SK-N-SH (cell line): Measurements from ENCODE around the gene CDH22. TPM values are rescaled to one million over a fixed set of nuclear protein-coding genes. Genes with fewer than 3 reads are reported as not detected.
A peak's percentile ranks its signal among the peaks of the same experiment; 100 is the strongest.

Experiments used
- CTCF ChIA-PET: fragments of 300-600, 350-600 bp; formaldehyde crosslinking; extraction: SDS; loops from one replicate; lab custom pipeline; 2021; lab: Yijun Ruan, JAX
- POLR2A ChIA-PET: fragments of 350-600 bp; sonication (Branson Sonifier 250); formaldehyde crosslinking; extraction: SDS; loops from one replicate; lab custom pipeline; 2020; ENCODE audit warnings: antibody characterized with exemption, inconsistent platforms; lab: Yijun Ruan, JAX
- DNase-seq: peaks from one replicate; pipeline ENCODE4 v3.0.0; 2012
- H2AFZ ChIP-seq: fragments of 200-600 bp; sonication (generic); 2 replicates; pipeline ENCODE4 v1.8.1; 2016; ENCODE audit warnings: antibody characterized with exemption, mild to moderate bottlenecking, low read depth
- H3F3A ChIP-seq: fragments of 200-600 bp; sonication (generic); replicated peaks from 2 replicates; pipeline ENCODE3; 2016; ENCODE audit warnings: antibody characterized with exemption, mild to moderate bottlenecking; ENCODE audit not compliant: insufficient read depth
- H3K27ac ChIP-seq, 2 experiments: fragments of 200-500 bp in 1 of 2; fragments of 200-600 bp in 1 of 2; sonication (Bioruptor generic) in 1 of 2; sonication (generic), shearing (Covaris generic) in 1 of 2; 2 replicates each; pipeline versions ENCODE4 v1.5.1 to v1.6.1; 2014 to 2016; ENCODE audit warnings: low read depth in 2 of 2, inconsistent platforms in 1 of 2, low read length in 1 of 2, mild to moderate bottlenecking in 1 of 2, mixed read lengths in 1 of 2
- H3K27me3 ChIP-seq: fragments of 200-600 bp; sonication (generic), shearing (Covaris generic); 2 replicates; pipeline ENCODE4 v1.6.1; 2016; ENCODE audit warnings: mixed run types; ENCODE audit not compliant: insufficient read depth
- H3K36me3 ChIP-seq, 2 experiments: fragments of 200-500 bp in 1 of 2; fragments of 200-600 bp in 1 of 2; sonication (Bioruptor generic) in 1 of 2; sonication (generic) in 1 of 2; replicated peaks in 1 of 2; 2 replicates each; pipeline versions ENCODE3 to v1.5.1; 2014 to 2016; ENCODE audit warnings: low read length in 1 of 2, mild to moderate bottlenecking in 1 of 2; ENCODE audit not compliant: insufficient read depth in 2 of 2, control insufficient read depth in 1 of 2
- H3K4me1 ChIP-seq, 2 experiments: fragments of 200-500 bp in 1 of 2; fragments of 200-600 bp in 1 of 2; sonication (Bioruptor generic) in 1 of 2; sonication (generic), shearing (Covaris generic) in 1 of 2; 2 replicates each; pipeline versions ENCODE4 v1.5.1 to v1.6.1; 2014 to 2016; ENCODE audit warnings: low read depth in 1 of 2, low read length in 1 of 2, mixed run types in 1 of 2; ENCODE audit not compliant: insufficient read depth in 2 of 2, control insufficient read depth in 1 of 2
- H3K4me2 ChIP-seq: fragments of 200-600 bp; sonication (generic), shearing (Covaris generic); 2 replicates; pipeline ENCODE4 v1.6.1; 2017; ENCODE audit warnings: mixed run types
- H3K4me3 ChIP-seq, 2 experiments: fragments of 200-500 bp in 1 of 2; fragments of 200-600 bp in 1 of 2; sonication (Bioruptor generic) in 1 of 2; sonication (generic), shearing (Covaris generic) in 1 of 2; 2 replicates each; pipeline versions ENCODE4 v1.5.1 to v1.8.1; 2014 to 2016; ENCODE audit warnings: low read depth in 2 of 2, inconsistent platforms in 1 of 2, low read length in 1 of 2, mild to moderate bottlenecking in 1 of 2, mixed read lengths in 1 of 2, moderate library complexity in 1 of 2
- H3K79me2 ChIP-seq: fragments of 200-600 bp; sonication (generic); 2 replicates; pipeline ENCODE4 v1.8.1; 2017; ENCODE audit warnings: mild to moderate bottlenecking; ENCODE audit not compliant: insufficient read depth
- H3K9ac ChIP-seq: fragments of 200-600 bp; sonication (generic); 2 replicates; pipeline ENCODE4 v1.6.1; 2017; ENCODE audit warnings: mixed run types
- H3K9me2 ChIP-seq: fragments of 200-600 bp; sonication (generic); 2 replicates; pipeline ENCODE4 v1.6.1; 2017; ENCODE audit warnings: mixed run types
- H3K9me3 ChIP-seq: fragments of 200-600 bp; sonication (generic); 2 replicates; pipeline ENCODE4 v1.6.1; 2017; ENCODE audit warnings: mixed run types, mild to moderate bottlenecking, moderate library complexity
- H4K20me1 ChIP-seq: fragments of 200-600 bp; sonication (generic); 2 replicates; pipeline ENCODE4 v1.6.1; 2017; ENCODE audit warnings: mild to moderate bottlenecking, mixed run types; ENCODE audit not compliant: insufficient read depth
- CHD2 ChIP-seq: fragments of 150-350 bp; IDR thresholded peaks from 2 replicates; pipeline ENCODE4 v1.6.1; 2018; ENCODE audit warnings: low read length; ENCODE audit not compliant: partially characterized antibody
- ELF1 ChIP-seq: IDR thresholded peaks from 2 replicates; pipeline ENCODE4 v1.4.0; 2012
- EP300 ChIP-seq, 2 experiments: IDR thresholded peaks; 2 replicates each; pipeline versions ENCODE4 v1.4.0 to v1.6.1; 2012; ENCODE audit warnings: borderline replicate concordance in 1 of 2, low read depth in 1 of 2, low read length in 1 of 2
- FOSL2 ChIP-seq: IDR thresholded peaks from 2 replicates; pipeline ENCODE4 v1.4.0; 2012; ENCODE audit warnings: low read depth, mild to moderate bottlenecking, moderate library complexity, borderline replicate concordance
- FOXJ3 ChIP-seq: sonication (generic); formaldehyde crosslinking; IDR thresholded peaks from 2 replicates; pipeline ENCODE4 v1.5.1; 2020; ENCODE audit warnings: mild to moderate bottlenecking, missing genetic modification reagents
- FOXM1 ChIP-seq: IDR thresholded peaks from 2 replicates; pipeline ENCODE4 v1.4.0; 2012; ENCODE audit warnings: low read depth, mild to moderate bottlenecking
- GABPA ChIP-seq: IDR thresholded peaks from 2 replicates; pipeline ENCODE4 v1.4.0; 2012; ENCODE audit warnings: low read depth, mild to moderate bottlenecking
- GATA2 ChIP-seq: sonication (generic); formaldehyde crosslinking; IDR thresholded peaks from 2 replicates; pipeline ENCODE4 v1.5.0; 2020; ENCODE audit warnings: mild to moderate bottlenecking, missing genetic modification reagents
- JUND ChIP-seq: IDR thresholded peaks from 2 replicates; pipeline ENCODE4 v1.4.0; 2012
- MAX ChIP-seq: IDR thresholded peaks from 2 replicates; pipeline ENCODE4 v1.4.0; 2012; ENCODE audit warnings: low read depth
- MXI1 ChIP-seq: IDR thresholded peaks from 2 replicates; pipeline ENCODE4 v1.6.1; 2012; ENCODE audit warnings: mild to moderate bottlenecking, low read depth, low read length, improper control_type of control experiment
- NFIC ChIP-seq: IDR thresholded peaks from 2 replicates; pipeline ENCODE4 v1.4.0; 2012; ENCODE audit warnings: borderline replicate concordance
- NRF1 ChIP-seq: IDR thresholded peaks from 2 replicates; pipeline ENCODE4 v1.6.1; 2012; ENCODE audit warnings: low read depth, mild to moderate bottlenecking, low read length
- RAD21 ChIP-seq: IDR thresholded peaks from 2 replicates; pipeline ENCODE4 v1.6.1; 2012; ENCODE audit warnings: mild to moderate bottlenecking, low read length
- RCOR1 ChIP-seq: fragments of 150-350 bp; IDR thresholded peaks from 2 replicates; pipeline ENCODE4 v1.6.1; 2017; ENCODE audit warnings: antibody characterized with exemption, low read length
- REST ChIP-seq: IDR thresholded peaks from 2 replicates; pipeline ENCODE4 v1.6.1; 2012; ENCODE audit warnings: mild to moderate bottlenecking, low read depth, low read length, moderate library complexity
- RFX5 ChIP-seq: IDR thresholded peaks from 2 replicates; pipeline ENCODE4 v1.6.1; 2012; ENCODE audit warnings: mild to moderate bottlenecking, improper control_type of control experiment, low read length
- RXRA ChIP-seq: IDR thresholded peaks from 2 replicates; pipeline ENCODE4 v1.4.0; 2012; ENCODE audit warnings: low read depth, mild to moderate bottlenecking, borderline replicate concordance
- SIN3A ChIP-seq: IDR thresholded peaks from 2 replicates; pipeline ENCODE4 v1.6.1; 2012; ENCODE audit warnings: low read depth, mild to moderate bottlenecking, low read length, moderate library complexity, borderline replicate concordance
- SMC3 ChIP-seq: IDR thresholded peaks from 2 replicates; pipeline ENCODE4 v1.6.1; 2012; ENCODE audit warnings: low read depth, low read length, improper control_type of control experiment
- TAF1 ChIP-seq: IDR thresholded peaks from 2 replicates; pipeline ENCODE4 v1.6.1; 2012; ENCODE audit warnings: low read depth, mild to moderate bottlenecking, low read length, moderate library complexity, borderline replicate concordance
- TCF12 ChIP-seq: IDR thresholded peaks from 2 replicates; pipeline ENCODE4 v1.4.0; 2012
- TEAD4 ChIP-seq: IDR thresholded peaks from 2 replicates; pipeline ENCODE4 v1.4.0; 2012; ENCODE audit warnings: mild to moderate bottlenecking, borderline replicate concordance; ENCODE audit not compliant: insufficient read depth
- USF2 ChIP-seq: fragments of 150-350 bp; IDR thresholded peaks from 2 replicates; pipeline ENCODE4 v1.6.1; 2017; ENCODE audit warnings: antibody characterized with exemption, low read length, low read depth, borderline replicate concordance
- YY1 ChIP-seq: IDR thresholded peaks from 2 replicates; pipeline ENCODE4 v1.4.0; 2012; ENCODE audit warnings: low read depth, mild to moderate bottlenecking
- WGBS: methylation state at CpG from one replicate; pipeline ENCODE4 v1.1.6; 2017; ENCODE audit warnings: low lambda C conversion rate; 5-methylcytosine and 5-hydroxymethylcytosine counted together
- polyA plus RNA-seq, 3 experiments: library from polyadenylated mRNA; depleted of rRNA; stranded (reverse); fragments of >200 nt; gene quantifications; 2 replicates each; pipeline ENCODE4 v1.2.3, GENCODE V29; 2012
- TF ChIP-seq, protein P1 (sequence below): fragments of 200-600 bp; sonication (generic); IDR thresholded peaks from 2 replicates; pipeline ENCODE4 v1.6.1; 2017; ENCODE audit warnings: antibody characterized with exemption, mild to moderate bottlenecking, moderate library complexity
- TF ChIP-seq, protein P2 (sequence below): IDR thresholded peaks from 2 replicates; pipeline ENCODE4 v1.4.0; 2012; ENCODE audit warnings: low read depth, borderline replicate concordance

Gene CDH22
- polyA plus RNA-seq, 1 of the 3 experiments (the other 2 are of a cell fraction): not detected

GRCh38 chr20:46148313-46149208, 159.7 kb downstream of the CDH22 start:
- H2AFZ ChIP-seq: no peak overlapping the region
- H3K79me2 ChIP-seq: no peaks in the 10 kb centered on the region
- H3K4me2 ChIP-seq: no peak overlapping the region
- no peak overlapping the region for H3K9ac ChIP-seq
- no peaks in the 10 kb centered on the region for H3F3A ChIP-seq
- POLR2A ChIA-PET: no interaction called here
- H3K27me3 ChIP-seq: no peaks in the 10 kb centered on the region; the same call in 1 of the 2 replicates
- H3K9me3 ChIP-seq: no peaks in the 10 kb centered on the region
- H3K4me3 ChIP-seq: no peak overlapping the region
- H4K20me1 ChIP-seq: no peaks in the 10 kb centered on the region
- no peaks in the 10 kb centered on the region for H3K36me3 ChIP-seq
- no peaks in the 10 kb centered on the region for H3K9me2 ChIP-seq
- CTCF ChIA-PET: interaction anchor here (1.1 to 6.3 kb wide), 9 partner anchors 10 to 201 kb away, joined by 4 to 81 read pairs (median 7); no protein-coding TSS in a partner anchor
- H3K4me1 ChIP-seq: peaks cover 0 to 56% of the 10 kb centered on the region in 2 experiments; a peak in 2 of 4 replicates
- 32% methylated on average over 14 of the region's 14 CpGs for WGBS
- peak; percentile 66 for DNase-seq
- peak overlapping the region in 1 of 2 experiments; percentile 90; a peak in 2 of 4 replicates for H3K27ac ChIP-seq
- no peak for TF ChIP-seq RXRA
- TF ChIP-seq MXI1: peak; percentile 31; the same call in 1 of the 2 replicates
- no peak for TF ChIP-seq MAX
- TF ChIP-seq ELF1: no peak
- TF ChIP-seq TCF12: no peak
- no peak for TF ChIP-seq JUND
- TF ChIP-seq RAD21: peak; percentile 2; the same call in 1 of the 2 replicates
- no peak for TF ChIP-seq YY1
- TF ChIP-seq, protein P1, sequence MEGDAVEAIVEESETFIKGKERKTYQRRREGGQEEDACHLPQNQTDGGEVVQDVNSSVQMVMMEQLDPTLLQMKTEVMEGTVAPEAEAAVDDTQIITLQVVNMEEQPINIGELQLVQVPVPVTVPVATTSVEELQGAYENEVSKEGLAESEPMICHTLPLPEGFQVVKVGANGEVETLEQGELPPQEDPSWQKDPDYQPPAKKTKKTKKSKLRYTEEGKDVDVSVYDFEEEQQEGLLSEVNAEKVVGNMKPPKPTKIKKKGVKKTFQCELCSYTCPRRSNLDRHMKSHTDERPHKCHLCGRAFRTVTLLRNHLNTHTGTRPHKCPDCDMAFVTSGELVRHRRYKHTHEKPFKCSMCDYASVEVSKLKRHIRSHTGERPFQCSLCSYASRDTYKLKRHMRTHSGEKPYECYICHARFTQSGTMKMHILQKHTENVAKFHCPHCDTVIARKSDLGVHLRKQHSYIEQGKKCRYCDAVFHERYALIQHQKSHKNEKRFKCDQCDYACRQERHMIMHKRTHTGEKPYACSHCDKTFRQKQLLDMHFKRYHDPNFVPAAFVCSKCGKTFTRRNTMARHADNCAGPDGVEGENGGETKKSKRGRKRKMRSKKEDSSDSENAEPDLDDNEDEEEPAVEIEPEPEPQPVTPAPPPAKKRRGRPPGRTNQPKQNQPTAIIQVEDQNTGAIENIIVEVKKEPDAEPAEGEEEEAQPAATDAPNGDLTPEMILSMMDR: no peak
- TF ChIP-seq TEAD4: no peak
- no peak for TF ChIP-seq GABPA
- no peak for TF ChIP-seq FOXM1
- no peak for TF ChIP-seq SIN3A
- TF ChIP-seq NRF1: no peak
- TF ChIP-seq RCOR1: peak; percentile 90
- peak; percentile 68 for TF ChIP-seq FOXJ3
- no peak for TF ChIP-seq USF2
- peak in 1 of 2 experiments; percentile 85; a peak in 2 of 4 replicates for TF ChIP-seq EP300 (IDR thresholded peaks at IDR 0.05; ENCODE audit: borderline replicate concordance in 1 of 2, low read depth in 1 of 2, low read length in 1 of 2)
- TF ChIP-seq REST: no peak
- TF ChIP-seq, protein P2, sequence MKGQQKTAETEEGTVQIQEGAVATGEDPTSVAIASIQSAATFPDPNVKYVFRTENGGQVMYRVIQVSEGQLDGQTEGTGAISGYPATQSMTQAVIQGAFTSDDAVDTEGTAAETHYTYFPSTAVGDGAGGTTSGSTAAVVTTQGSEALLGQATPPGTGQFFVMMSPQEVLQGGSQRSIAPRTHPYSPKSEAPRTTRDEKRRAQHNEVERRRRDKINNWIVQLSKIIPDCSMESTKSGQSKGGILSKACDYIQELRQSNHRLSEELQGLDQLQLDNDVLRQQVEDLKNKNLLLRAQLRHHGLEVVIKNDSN: no peak
- no peak for TF ChIP-seq TAF1
- TF ChIP-seq NFIC: no peak
- TF ChIP-seq GATA2 (CRISPR knock-in tag): peak; percentile 91
- TF ChIP-seq CHD2: peak; percentile 58
- TF ChIP-seq RFX5: no peak
- TF ChIP-seq FOSL2: no peak
- TF ChIP-seq SMC3: no peak
